ENCODE results near the gene IPPK.

DNA sequence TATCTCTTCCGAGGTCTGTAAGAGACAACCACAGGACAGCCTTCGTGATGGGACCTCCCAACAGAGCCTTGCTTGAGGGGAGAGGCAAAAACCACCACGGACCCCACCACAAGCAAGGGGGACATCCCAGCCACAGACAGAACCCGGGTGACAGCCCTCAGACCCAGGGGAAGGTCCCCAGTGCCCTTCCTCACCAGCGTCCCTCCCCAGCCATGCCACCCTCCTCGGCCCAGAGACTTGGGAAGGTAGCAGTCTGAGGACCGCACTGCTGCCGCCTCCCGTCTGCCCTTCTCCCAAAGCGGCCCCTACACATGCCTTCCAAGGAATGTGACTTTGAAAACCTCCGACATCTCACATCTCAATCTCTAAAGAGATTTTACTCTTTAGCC is 13.4 kb downstream of the IPPK start:
- TF ChIP-seq CTCF (IDR thresholded peaks at IDR 0.05 in 4 of 5, conservative IDR thresholded peaks at IDR 0.05 in 1 of 5) (no peak), POLR2A (IDR thresholded peaks at IDR 0.05) (no peak)

Data from gastrocnemius medialis (tissue), 4 donors.